A673 (cell line): Measurements from ENCODE around the gene ANKS3. TPM values are rescaled to one million over a fixed set of nuclear protein-coding genes. Genes with fewer than 3 reads are reported as not detected.

Source experiments
- BruUV-seq: library from RNA; stranded (reverse); fragments of 400-500 nt; replicated peaks from 2 replicates; lab custom pipeline; 2021; lab: Mats Ljungman, UMichigan
- CTCF ChIA-PET: fragments of 300-600 bp; sonication (Branson Sonifier 250); formaldehyde crosslinking; loops from one replicate; lab custom pipeline; 2022; ENCODE audit warnings: antibody characterized with exemption; lab: Charles Lee
- POLR2A ChIA-PET: fragments of 300-600 bp; sonication (Branson Sonifier 250); formaldehyde crosslinking; loops from one replicate; lab custom pipeline; 2022; ENCODE audit warnings: antibody characterized with exemption; ENCODE audit not compliant: low non-redundant PET; lab: Charles Lee
- DNase-seq: peaks from one replicate; pipeline ENCODE4 v3.0.0-alpha.2; 2015; ENCODE audit warnings: low spot score
- H3K27ac ChIP-seq: fragments of 200-600 bp; sonication (generic); 2 replicates; pipeline ENCODE4 v1.5.1; 2016; ENCODE audit warnings: mixed run types, low read depth, mild to moderate bottlenecking, mixed read lengths, antibody characterized with exemption, low read length; ENCODE audit not compliant: poor library complexity, severe bottlenecking
- H3K27me3 ChIP-seq: fragments of 200-600 bp; sonication (generic); replicated peaks from 2 replicates; pipeline ENCODE4 v1.6.1; 2017; ENCODE audit warnings: mixed run types, low read depth, mild to moderate bottlenecking, mixed read lengths, antibody characterized with exemption, low read length; ENCODE audit not compliant: insufficient read depth, poor library complexity
- H3K36me3 ChIP-seq: fragments of 200-600 bp; sonication (generic); 2 replicates; pipeline ENCODE4 v1.6.1; 2016; ENCODE audit warnings: mixed run types, mild to moderate bottlenecking, mixed read lengths, antibody characterized with exemption, low read length; ENCODE audit not compliant: insufficient read depth, poor library complexity, severe bottlenecking
- H3K4me1 ChIP-seq: fragments of 200-600 bp; sonication (generic); 2 replicates; pipeline ENCODE4 v1.6.1; 2017; ENCODE audit warnings: mixed run types, mild to moderate bottlenecking, mixed read lengths, antibody characterized with exemption, low read length; ENCODE audit not compliant: insufficient read depth, poor library complexity, severe bottlenecking
- H3K4me3 ChIP-seq: fragments of 200-600 bp; sonication (generic); 2 replicates; pipeline ENCODE4 v1.5.1; 2016; ENCODE audit warnings: low read depth, mixed run types, mild to moderate bottlenecking, mixed read lengths, low read length; ENCODE audit not compliant: poor library complexity, severe bottlenecking
- H3K9me3 ChIP-seq: fragments of 200-600 bp; sonication (generic); 2 replicates; pipeline ENCODE4 v1.6.1; 2016; ENCODE audit warnings: mixed run types, low read depth, mild to moderate bottlenecking, mixed read lengths, antibody characterized with exemption, low read length; ENCODE audit not compliant: poor library complexity, severe bottlenecking
- CTCF ChIP-seq: fragments of 300-800, 200-600 bp; sonication (generic); conservative IDR thresholded peaks from 2 replicates; pipeline ENCODE4 v1.5.1; 2017; ENCODE audit warnings: low read depth, mild to moderate bottlenecking, antibody characterized with exemption, low read length, moderate library complexity, mixed read lengths
- EZH2 ChIP-seq: fragments of 200-600 bp; sonication (generic); IDR thresholded peaks from 2 replicates; pipeline ENCODE4 v1.6.1; 2017; ENCODE audit warnings: borderline replicate concordance, low read depth, mild to moderate bottlenecking, mixed read lengths, antibody characterized with exemption, low read length; ENCODE audit not compliant: poor library complexity, severe bottlenecking
- intact Hi-C: fragments of 100-400 bp; cut with micrococcal nuclease; formaldehyde crosslinking; loops from one replicate; pipeline ENCODE4 v1.10.0; 2022; ENCODE audit not compliant: unreplicated experiment
- total RNA-seq: library from RNA; stranded (reverse); gene quantifications from 2 replicates; pipeline ENCODE4 v1.2.3, GENCODE V29; 2021

ANKS3 gene
- total RNA-seq, 1 experiment from 2014 or later: 26.9 TPM

DNA sequence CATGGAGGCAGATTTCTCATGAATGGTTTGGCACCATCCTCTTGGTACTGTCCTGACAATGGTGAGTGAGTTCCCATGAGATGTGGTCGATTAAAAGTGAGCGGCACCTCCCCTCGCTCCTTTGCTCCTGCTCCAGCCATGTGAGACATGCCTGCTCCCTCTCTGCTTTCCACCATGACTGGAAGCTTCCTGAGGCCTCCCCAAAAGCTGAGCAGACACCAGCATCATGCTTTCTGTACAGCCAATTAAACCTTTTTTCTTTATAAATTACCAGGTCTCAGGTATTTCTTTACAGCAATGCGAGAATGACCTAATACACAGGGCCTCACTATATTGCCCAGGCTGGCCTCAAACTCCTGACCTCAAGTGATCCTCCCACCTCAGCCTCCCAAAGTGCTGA lies 20.8 kb upstream of the ANKS3 start:
- Histone ChIP-seq H3K9me3 (no peaks in the 10 kb centered on the region), H3K27ac (no peak overlapping the region), H3K27me3 (no peaks in the 10 kb centered on the region), H3K4me1 (no peaks in the 10 kb centered on the region), H3K36me3 (peaks cover 58% of the 10 kb centered on the region), H3K4me3 (no peak overlapping the region)
- BruUV-seq: no TSS peak
- intact Hi-C loops: no loop called here
- POLR2A ChIA-PET: no interaction called here
- CTCF ChIA-PET: no interaction called here
- TF ChIP-seq CTCF (no peak), EZH2 (no peak)
- DNase-seq: no peak

GRCh38 chr16:4753227-4753626 lies 19.2 kb upstream of the ANKS3 start:
- no peaks in the 10 kb centered on the region for H3K27me3 ChIP-seq
- no peak overlapping the region for H3K27ac ChIP-seq
- intact Hi-C loops: no loop called here
- BruUV-seq: no TSS peak
- no peaks in the 10 kb centered on the region for H3K9me3 ChIP-seq
- ChIA-PET POLR2A (no interaction called here), CTCF (no interaction called here)
- no peak overlapping the region for H3K4me3 ChIP-seq
- peaks cover 44% of the 10 kb centered on the region for H3K36me3 ChIP-seq
- no peak for TF ChIP-seq CTCF
- no peak for TF ChIP-seq EZH2
- no peaks in the 10 kb centered on the region for H3K4me1 ChIP-seq
- no peak for DNase-seq

- TF ChIP-seq EZH2: no peak
- no peak for TF ChIP-seq CTCF
- ChIA-PET CTCF (no interaction called here), POLR2A (interaction anchor here (0.5 kb wide), 1 partner anchor 82 kb away, joined by 9 read pairs; no protein-coding TSS in a partner anchor)
- BruUV-seq: no TSS peak
- H3K9me3 ChIP-seq: no peaks in the 10 kb centered on the region
- no peaks in the 10 kb centered on the region for H3K4me1 ChIP-seq
- no peak for DNase-seq
- intact Hi-C loops: no loop called here
- H3K4me3 ChIP-seq: no peak overlapping the region
- no peak overlapping the region for H3K27ac ChIP-seq
- H3K27me3 ChIP-seq: no peaks in the 10 kb centered on the region
- H3K36me3 ChIP-seq: peaks cover 42% of the 10 kb centered on the region
These were observed 18.5 kb upstream of the ANKS3 start for GRCh38 chr16:4752351-4753100.
